HL-60 (cell line): ENCODE data around the gene TARDBP.

Source experiments
- CTCF ChIP-seq: IDR thresholded peaks from one replicate; pipeline ENCODE4 v1.5.1; 2011; ENCODE audit warnings: low read length, control low read depth, inconsistent platforms; ENCODE audit not compliant: insufficient read depth
- POLR2AphosphoS5 ChIP-seq: IDR thresholded peaks from 2 replicates; pipeline ENCODE4 v1.6.1; 2012; ENCODE audit warnings: low read depth
- REST ChIP-seq: IDR thresholded peaks from 2 replicates; pipeline ENCODE4 v1.6.1; 2012; ENCODE audit warnings: low read depth; ENCODE audit not compliant: insufficient replicate concordance
- SPI1 ChIP-seq: IDR thresholded peaks from 2 replicates; pipeline ENCODE4 v1.6.1; 2012; ENCODE audit warnings: low read depth, mild to moderate bottlenecking, borderline replicate concordance

DNA sequence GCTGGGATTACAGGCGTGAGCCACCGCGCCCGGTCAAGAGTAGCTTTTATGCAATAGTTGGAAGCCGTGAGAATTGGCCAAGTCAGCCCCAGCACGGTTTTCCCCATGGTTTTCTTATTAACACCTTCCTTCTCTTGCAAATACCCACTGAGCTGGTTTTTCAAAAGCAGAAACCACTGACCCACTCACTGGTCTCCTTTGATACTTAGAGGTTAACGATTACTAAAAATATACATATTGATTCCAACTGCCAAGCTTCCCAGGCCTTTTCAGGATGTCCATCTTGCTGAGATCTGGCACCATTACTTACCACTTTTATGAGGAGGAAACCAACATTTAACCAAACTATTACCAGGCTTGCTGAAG lies 25.9 kb upstream of the TARDBP start:
- no peak for TF ChIP-seq CTCF
- TF ChIP-seq REST: no peak
- no peak for TF ChIP-seq SPI1
- TF ChIP-seq POLR2AphosphoS5: no peak
